ENCODE data around the gene PLCB4.

Gene PLCB4

DNA sequence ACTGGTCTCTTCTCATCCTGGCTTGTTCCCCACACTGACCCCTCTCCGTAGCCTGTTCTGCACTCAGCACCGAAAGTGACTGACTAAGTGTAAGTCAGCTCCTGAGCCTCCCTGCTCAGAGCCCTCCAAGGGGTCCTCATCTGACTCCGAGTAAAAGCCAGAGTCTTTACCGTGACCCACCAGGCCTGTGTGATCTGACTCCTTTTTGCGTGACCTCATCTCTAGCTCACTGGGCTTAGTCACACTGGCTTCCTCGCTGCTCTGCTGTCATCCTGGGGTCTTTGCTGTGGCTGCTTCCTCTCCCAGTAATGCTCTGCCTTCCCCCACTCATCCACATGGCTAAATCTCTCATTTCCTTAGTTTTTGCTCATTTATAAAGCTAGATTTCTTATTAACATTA, 116.6 kb downstream of the PLCB4 start:
- no peak for DNase-seq

DNA sequence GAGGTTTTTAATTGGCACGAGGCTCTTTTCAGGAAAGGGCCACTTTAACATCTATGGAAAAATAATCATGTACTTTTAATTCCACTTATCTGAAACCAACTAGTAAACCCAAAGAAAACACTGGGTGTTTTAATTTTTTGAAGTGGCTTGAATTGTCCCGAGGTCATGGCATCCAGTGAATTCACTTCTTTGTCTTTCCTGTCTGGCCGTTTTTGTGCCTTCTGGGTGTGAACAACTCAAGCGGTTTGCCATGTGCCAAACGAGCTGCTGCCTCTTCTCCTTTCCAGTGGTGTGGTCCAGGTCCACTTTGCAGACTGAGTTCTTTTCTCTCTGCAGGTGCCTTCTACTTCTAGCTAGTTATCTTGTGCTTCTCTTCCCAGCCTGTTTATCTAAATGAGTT, 117.5 kb downstream of the PLCB4 start:
- no peak for DNase-seq

DNA sequence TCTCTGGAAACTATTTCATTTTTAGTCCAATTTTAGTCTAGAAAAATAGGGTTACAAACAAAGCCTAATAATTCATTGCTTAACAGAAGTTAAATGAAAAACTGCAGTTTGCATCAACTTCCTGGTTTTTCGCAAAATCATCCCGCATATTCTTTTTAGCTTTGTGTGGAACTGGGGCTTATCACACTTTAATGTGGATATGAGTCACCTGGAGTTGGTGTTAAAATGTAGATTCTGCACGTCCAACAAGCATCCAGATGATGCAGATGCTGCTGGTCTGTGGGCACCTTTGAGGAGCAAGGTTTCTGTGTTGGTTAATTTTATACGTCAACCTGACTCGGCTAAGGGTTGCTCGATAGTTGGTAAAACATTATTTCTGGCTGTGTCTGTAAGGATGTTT, 126.1 kb downstream of the PLCB4 start:
- no peak for DNase-seq

GRCh38 chr20:9196110-9196509, 127.2 kb downstream of the PLCB4 start:
- no peak for DNase-seq

DNA sequence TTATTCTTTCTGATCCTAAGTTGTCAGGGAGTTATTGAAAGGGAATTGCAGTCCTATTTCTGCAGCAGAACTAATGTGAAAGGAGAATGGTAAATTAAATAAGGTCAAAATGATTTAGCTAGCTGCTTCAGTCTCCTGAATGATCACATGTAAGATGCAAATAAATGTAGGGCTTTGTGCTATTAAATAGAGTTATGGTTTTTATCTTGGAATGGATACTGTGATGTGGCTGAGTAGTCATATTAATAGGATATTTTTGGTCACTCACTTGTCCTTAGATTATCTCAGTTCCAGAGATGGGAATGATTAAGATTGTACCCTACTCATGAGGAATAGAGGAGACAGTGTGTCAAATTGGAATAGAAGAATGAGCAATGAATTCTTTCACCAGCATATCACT, 129.6 kb downstream of the PLCB4 start:
- DNase-seq = no peak

DNA sequence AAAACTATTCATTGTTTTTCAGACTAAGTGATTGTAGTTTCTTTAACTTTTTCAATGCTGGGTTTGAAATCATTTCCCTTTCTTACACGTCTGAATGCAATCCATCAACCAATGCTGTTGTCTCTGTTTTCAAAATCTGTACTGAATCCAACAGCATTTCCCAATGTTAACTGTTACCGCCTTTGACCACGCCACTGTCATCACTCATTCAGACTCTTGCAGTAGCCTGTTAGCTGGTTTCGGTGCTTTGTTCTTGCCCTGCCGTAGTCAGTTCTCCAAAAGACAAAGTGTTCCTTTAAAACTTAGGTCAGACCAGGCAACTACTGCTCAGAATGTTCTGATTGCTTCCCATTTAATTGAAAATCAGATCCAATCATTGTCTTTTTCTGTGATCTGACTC, 131.3 kb downstream of the PLCB4 start:
- no peak for DNase-seq

- DNase-seq = no peak
Observed at GRCh38 chr20:9200620-9201019, 131.7 kb downstream of the PLCB4 start.

DNA sequence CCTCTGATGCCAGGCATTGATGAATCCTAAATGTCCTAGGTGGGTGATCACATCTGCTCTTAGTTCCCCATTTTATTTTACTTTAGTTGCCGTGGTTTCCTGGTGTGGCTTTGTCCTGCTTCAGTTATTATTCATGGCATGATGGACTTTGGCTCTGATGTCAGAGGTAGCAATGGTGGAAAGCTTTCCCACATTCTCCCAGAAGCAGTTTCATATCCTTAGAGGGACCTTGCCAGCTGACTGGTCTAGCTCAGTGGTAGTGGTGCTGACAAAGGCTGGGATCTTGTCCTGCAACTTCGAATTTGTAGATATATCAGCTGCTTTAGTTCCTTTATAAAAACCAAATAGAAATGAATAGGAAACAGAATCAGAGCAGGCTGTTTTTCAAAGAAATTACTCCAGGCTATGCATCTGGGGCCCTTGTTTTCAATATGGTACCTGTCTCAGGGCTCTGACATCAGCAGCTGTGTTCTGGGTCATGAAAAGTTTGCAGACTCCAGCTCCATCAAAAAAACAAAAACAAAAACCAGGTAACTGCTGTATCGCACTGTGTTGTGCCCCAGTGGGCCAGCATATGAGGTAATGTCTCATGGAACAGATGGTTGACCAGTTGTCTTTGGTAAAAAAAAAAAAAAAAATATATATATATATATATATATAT, 133.7 kb downstream of the PLCB4 start:
- no peak for DNase-seq

DNA sequence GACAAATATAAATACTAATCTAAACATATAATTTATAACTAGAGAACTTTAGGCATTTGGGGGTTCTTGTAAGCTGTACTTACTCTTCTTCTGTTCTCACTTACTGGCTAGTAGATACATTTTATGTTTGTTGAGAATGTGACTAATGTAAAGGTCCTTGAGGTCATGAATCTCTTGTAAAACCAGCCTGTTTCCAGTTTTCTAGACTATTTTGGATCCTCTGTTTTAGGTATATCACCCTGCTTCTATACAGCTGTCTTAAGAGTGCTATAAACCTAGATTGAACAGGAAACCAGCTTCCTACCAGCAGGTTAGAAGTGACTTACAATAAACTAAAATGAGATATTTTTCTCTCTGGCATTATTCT, 134.2 kb downstream of the PLCB4 start:
- DNase-seq = no peak

- DNase-seq = no peak
Observed at GRCh38 chr20:9204979-9205378, 136.1 kb downstream of the PLCB4 start.

- DNase-seq = no peak
Observed at GRCh38 chr20:9206486-9206885, 137.6 kb downstream of the PLCB4 start.

DNA sequence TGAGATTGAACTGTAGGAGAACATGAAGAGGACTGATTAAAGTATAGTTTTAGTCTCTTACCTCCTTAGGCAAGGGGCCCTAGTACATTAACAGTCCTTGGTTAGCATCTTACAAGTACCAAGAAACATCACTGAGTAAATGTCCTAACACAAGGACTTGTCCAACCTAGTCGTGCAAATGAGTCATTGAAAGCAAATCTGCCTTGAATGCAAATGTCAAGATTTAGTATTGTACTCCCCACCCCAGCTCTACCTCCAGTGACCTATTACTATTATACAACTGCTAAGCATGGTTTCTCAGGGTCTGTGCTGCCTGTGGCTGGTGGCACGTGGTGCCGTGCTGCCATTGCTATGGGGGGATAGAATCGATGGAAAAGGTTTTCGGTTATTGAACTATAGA, 138.4 kb downstream of the PLCB4 start:
- no peak for DNase-seq

DNA sequence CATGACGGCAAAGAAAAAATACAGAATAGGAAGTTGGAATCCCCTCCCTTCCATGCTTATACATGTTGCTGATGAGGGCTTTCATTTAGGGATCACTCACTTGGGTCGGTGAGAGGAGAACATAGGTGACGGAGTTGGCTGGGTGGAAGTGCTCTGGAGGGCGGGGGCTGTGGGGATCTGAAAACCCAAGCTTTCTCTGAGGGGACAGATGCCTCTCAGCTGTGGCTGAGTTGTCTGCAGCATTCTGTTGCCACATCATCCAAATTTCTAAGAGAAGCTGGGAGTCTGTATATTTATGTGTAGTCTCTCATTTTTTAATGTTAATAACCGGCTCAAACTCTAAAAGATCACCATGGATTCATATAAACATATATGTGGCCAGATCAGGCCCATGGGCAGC, 141.5 kb downstream of the PLCB4 start:
- no peak for DNase-seq

GRCh38 chr20:9211016-9211760, 142.3 kb downstream of the PLCB4 start:
- DNase-seq = no peak

GRCh38 chr20:9212735-9213134, 143.8 kb downstream of the PLCB4 start:
- no peak for DNase-seq

DNA sequence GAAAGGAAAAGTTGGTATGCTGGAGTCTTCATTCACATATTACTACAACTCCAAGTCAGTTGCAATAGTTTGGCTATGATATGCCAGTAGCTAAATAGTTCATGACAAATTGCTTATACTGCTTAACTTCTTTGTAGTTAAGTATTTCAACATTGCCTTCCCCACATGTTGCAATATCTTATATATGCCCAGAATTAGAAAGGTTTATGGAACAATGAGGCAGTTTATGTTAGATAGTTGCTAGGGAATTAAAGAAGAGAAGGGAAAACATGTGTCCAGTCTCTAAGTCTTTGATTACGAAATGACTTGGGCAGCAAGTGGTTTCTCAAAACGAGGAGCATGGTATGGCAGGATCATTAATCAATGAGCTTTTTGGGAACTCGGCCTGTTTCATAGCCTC, 145.8 kb downstream of the PLCB4 start:
- no peak for DNase-seq

GRCh38 chr20:9215539-9215938, 146.7 kb downstream of the PLCB4 start:
- no peak for DNase-seq

DNA sequence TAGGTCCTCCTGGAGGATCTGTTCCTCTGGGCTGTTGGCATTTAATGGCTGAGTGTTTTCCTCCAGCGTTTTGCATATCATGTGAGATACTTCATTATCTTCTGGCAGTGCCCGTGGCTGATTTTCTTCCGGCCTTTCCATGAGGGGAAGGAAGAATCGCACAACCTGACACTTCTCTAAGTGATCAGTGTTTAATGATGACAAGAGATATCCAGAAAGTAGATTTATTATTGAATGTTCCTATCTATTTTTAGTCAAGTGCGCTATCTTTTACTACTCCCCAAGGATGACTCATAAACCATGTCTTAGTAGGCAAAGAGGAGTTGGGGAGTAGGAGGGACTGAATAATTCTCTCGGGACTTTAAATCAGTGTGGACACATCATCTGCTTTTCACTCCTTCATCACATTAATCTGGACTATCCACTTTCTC, 149.7 kb downstream of the PLCB4 start:
- DNase-seq = no peak

DNA sequence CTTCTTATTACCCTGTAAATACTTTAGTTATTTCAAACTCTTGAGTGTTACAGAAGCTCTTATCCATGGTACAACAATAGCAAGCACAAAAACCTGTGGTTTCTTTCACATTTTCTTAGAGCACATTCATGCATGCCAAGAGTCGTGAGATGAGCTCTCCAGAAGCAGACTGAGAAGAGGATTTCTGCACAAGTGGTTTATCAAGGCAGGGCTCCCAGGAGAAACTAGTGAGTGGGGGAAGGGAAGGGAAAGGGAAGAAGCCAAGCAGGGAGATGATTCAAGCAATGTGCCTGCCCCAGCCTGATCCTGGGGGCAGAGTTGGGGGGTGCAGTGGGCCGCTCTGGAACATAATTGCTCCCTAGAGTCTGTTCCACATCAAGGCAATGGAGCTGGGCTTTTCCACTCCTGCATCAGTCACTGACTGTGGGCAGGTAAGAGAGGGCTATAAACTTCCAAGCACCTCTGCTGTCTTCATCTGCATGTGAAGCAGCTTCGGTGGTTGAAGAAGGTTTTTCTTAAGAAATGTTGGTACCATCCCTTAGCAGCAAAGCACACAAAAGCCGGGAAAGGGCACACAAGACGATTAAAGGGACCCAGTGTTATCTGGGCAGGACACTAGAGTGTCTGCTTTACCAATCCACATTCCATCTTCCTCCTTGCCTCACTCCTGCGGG, 152.1 kb downstream of the PLCB4 start:
- DNase-seq = no peak

DNA sequence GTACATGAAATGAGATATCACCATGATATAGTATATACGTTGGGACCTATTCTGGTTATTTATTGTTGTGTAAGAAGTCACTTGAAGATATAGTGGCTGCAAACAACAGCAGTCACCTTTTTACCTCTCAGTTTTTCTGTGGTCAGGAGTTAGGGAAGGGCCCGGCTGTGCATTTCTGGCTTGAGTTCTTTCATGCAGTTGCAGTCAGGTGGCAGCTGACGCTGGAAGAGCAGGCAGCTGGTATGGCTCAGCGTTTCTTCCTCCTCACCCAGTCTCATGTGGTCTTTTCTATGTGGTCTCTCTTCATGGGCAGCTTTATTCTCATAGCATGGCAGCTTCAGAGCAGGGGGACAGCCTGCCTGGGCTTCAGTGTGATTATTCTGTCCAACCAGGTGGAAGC, 154.4 kb downstream of the PLCB4 start:
- DNase-seq = no peak

- no peak for DNase-seq
Observed at GRCh38 chr20:9225879-9226278, 157.0 kb downstream of the PLCB4 start.

DNA sequence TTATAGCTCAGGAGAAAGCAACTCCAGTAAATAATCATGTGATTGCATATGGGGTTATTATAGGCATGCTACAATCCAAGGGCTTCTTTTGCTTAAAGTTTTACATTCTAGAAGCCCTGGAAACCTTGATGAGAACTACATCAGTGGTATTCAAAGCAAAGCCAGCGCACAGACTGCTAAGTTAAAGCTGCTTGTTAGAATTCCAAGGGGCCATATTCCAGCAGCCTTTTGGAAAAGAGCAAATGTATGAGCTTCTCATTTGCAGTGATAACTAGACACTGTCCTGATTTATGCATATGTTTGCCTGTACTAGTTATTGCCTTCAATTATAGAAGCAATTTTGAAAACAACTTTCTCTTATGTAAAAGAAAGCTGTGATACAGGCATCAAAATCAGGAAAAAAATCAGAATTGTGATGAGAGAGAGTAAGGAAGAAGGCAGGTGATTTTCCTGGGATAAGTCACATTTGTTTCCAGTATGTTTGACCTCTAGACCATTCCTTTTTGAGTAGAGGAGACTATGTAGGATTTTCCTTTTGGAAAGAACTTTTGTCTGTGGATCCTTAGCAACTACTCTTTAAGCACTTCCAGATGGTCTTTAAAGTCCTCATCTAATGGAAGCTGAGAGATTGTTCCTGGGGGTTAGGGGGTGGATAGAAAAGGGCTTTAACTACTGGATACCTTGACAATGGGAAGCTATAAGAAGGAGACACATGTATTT, 159.2 kb downstream of the PLCB4 start:
- DNase-seq = no peak

- DNase-seq = no peak
Observed at GRCh38 chr20:9228774-9229450, 160.0 kb downstream of the PLCB4 start.
